ENCODE measurements around the gene RASL10A. TPM values are rescaled to one million over a fixed set of nuclear protein-coding genes. Genes with fewer than 3 reads are reported as not detected.

Gene RASL10A
- total and polyA plus RNA-seq, 2 donors (not counting 1 experiment from before 2014, with no cell fraction given) = not detected

DNA sequence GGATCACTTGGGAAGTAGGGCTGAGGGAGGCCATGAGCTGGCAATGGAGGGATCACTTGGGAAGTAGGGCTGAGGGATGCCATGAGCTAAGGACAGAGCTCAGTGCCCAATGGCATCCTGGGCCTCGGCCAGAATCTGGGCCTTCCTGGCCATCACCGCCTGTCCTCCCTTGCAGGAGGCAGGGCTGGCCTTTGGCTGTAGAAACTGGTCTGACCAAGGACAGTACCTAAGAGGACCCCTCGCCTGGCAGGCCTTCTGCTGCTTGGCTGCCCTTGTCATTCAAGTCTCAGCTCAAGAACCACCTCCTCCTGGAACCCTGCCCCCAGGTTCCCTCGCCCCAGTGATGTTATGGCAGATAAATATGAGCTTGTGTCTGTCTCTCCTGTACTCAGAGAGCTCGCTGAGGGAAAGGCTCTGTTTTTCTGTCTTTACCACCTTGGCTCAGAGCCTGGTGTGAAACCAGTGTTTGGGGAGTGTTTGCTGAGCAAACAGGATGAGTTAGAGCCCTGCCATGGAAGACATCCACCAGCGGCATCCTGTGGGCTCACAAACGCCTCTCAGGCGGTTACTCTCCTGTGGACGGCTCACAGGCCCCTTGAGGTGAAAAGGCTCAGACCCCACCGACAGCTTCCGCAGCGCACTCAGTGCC lies 19.3 kb upstream of the RASL10A start:
- Histone ChIP-seq H3K36me3 (ENCODE audit: control insufficient read depth, insufficient read depth, low read length) (peaks cover 11% of the 10 kb centered on the region), H4K20me1 (ENCODE audit: control insufficient read depth, extremely low read depth, insufficient read depth, low read length) (no peaks in the 10 kb centered on the region), H3K4me2 (ENCODE audit: extremely low read depth, insufficient read depth, low read length) (no peak overlapping the region), H3K9me3 (ENCODE audit: control insufficient read depth, insufficient read depth, low read depth, low read length) (no peaks in the 10 kb centered on the region), H3K27ac (ENCODE audit: insufficient read depth, low read length) (no peak overlapping the region), H3K27me3 (ENCODE audit: control insufficient read depth, insufficient read depth, low read length) (no peaks in the 10 kb centered on the region), H3K4me1 (ENCODE audit: control insufficient read depth, extremely low read depth, insufficient read depth, low read length) (peaks cover 8% of the 10 kb centered on the region), H3K79me2 (ENCODE audit: control insufficient read depth, insufficient read depth, low read length) (no peaks in the 10 kb centered on the region), H3K9ac (ENCODE audit: insufficient read depth, low read length) (no peak overlapping the region), H3K4me3 (replicated peaks in 1 of 4; ENCODE audit: control extremely low read depth in 1 of 4, insufficient read depth in 1 of 4, low read depth in 3 of 4, low read length in 4 of 4) (no peak overlapping the region), H2AFZ (ENCODE audit: low read length) (no peak overlapping the region)
- no peak for DNase-seq (ENCODE audit: low read depth in 2 of 2)
- no peak for TF ChIP-seq EZH2 (IDR thresholded peaks at IDR 0.05; ENCODE audit: low read length, missing control alignments)
- TF ChIP-seq, protein P1, sequence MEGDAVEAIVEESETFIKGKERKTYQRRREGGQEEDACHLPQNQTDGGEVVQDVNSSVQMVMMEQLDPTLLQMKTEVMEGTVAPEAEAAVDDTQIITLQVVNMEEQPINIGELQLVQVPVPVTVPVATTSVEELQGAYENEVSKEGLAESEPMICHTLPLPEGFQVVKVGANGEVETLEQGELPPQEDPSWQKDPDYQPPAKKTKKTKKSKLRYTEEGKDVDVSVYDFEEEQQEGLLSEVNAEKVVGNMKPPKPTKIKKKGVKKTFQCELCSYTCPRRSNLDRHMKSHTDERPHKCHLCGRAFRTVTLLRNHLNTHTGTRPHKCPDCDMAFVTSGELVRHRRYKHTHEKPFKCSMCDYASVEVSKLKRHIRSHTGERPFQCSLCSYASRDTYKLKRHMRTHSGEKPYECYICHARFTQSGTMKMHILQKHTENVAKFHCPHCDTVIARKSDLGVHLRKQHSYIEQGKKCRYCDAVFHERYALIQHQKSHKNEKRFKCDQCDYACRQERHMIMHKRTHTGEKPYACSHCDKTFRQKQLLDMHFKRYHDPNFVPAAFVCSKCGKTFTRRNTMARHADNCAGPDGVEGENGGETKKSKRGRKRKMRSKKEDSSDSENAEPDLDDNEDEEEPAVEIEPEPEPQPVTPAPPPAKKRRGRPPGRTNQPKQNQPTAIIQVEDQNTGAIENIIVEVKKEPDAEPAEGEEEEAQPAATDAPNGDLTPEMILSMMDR (conservative IDR thresholded peaks at IDR 0.05 in 1 of 2, IDR thresholded peaks at IDR 0.05 in 1 of 2; ENCODE audit: low read depth in 1 of 2, low read length in 2 of 2) = no peak

- no peaks in the 10 kb centered on the region for H4K20me1 ChIP-seq (ENCODE audit: control insufficient read depth, extremely low read depth, insufficient read depth, low read length)
- no peak for DNase-seq (ENCODE audit: low read depth in 2 of 2)
Measured at GRCh38 chr22:29334148-29334547, 18.7 kb upstream of the RASL10A start.

GRCh38 chr22:29332886-29333496 lies 17.5 kb upstream of the RASL10A start:
- Histone ChIP-seq H3K79me2 (ENCODE audit: control insufficient read depth, insufficient read depth, low read length) (no peaks in the 10 kb centered on the region), H3K27me3 (ENCODE audit: control insufficient read depth, insufficient read depth, low read length) (no peaks in the 10 kb centered on the region), H3K4me3 (replicated peaks in 1 of 4; ENCODE audit: control extremely low read depth in 1 of 4, insufficient read depth in 1 of 4, low read depth in 3 of 4, low read length in 4 of 4) (no peak overlapping the region), H3K4me2 (ENCODE audit: extremely low read depth, insufficient read depth, low read length) (no peak overlapping the region), H4K20me1 (ENCODE audit: control insufficient read depth, extremely low read depth, insufficient read depth, low read length) (no peaks in the 10 kb centered on the region), H2AFZ (ENCODE audit: low read length) (no peak overlapping the region), H3K9me3 (ENCODE audit: control insufficient read depth, insufficient read depth, low read depth, low read length) (no peaks in the 10 kb centered on the region), H3K27ac (ENCODE audit: insufficient read depth, low read length) (no peak overlapping the region), H3K4me1 (ENCODE audit: control insufficient read depth, extremely low read depth, insufficient read depth, low read length) (peaks cover 8% of the 10 kb centered on the region), H3K9ac (ENCODE audit: insufficient read depth, low read length) (no peak overlapping the region), H3K36me3 (ENCODE audit: control insufficient read depth, insufficient read depth, low read length) (peaks cover 8% of the 10 kb centered on the region)
- no peak for TF ChIP-seq EZH2 (IDR thresholded peaks at IDR 0.05; ENCODE audit: low read length, missing control alignments)
- TF ChIP-seq, protein P1 (conservative IDR thresholded peaks at IDR 0.05 in 1 of 2, IDR thresholded peaks at IDR 0.05 in 1 of 2; ENCODE audit: low read depth in 1 of 2, low read length in 2 of 2) = no peak
- no peak for DNase-seq (ENCODE audit: low read depth in 2 of 2)

More at GRCh38 chr22:29334148-29334547, 18.7 kb upstream of the RASL10A start:
- Histone ChIP-seq H3K27me3 (ENCODE audit: control insufficient read depth, insufficient read depth, low read length) (no peaks in the 10 kb centered on the region), H3K9me3 (ENCODE audit: control insufficient read depth, insufficient read depth, low read depth, low read length) (no peaks in the 10 kb centered on the region), H3K4me3 (replicated peaks in 1 of 4; ENCODE audit: control extremely low read depth in 1 of 4, insufficient read depth in 1 of 4, low read depth in 3 of 4, low read length in 4 of 4) (no peak overlapping the region), H3K9ac (ENCODE audit: insufficient read depth, low read length) (no peak overlapping the region), H3K4me2 (ENCODE audit: extremely low read depth, insufficient read depth, low read length) (no peak overlapping the region), H3K79me2 (ENCODE audit: control insufficient read depth, insufficient read depth, low read length) (no peaks in the 10 kb centered on the region), H3K4me1 (ENCODE audit: control insufficient read depth, extremely low read depth, insufficient read depth, low read length) (peaks cover 8% of the 10 kb centered on the region), H3K36me3 (ENCODE audit: control insufficient read depth, insufficient read depth, low read length) (peaks cover 11% of the 10 kb centered on the region), H3K27ac (ENCODE audit: insufficient read depth, low read length) (no peak overlapping the region), H2AFZ (ENCODE audit: low read length) (no peak overlapping the region)
- TF ChIP-seq, protein P1 (conservative IDR thresholded peaks at IDR 0.05 in 1 of 2, IDR thresholded peaks at IDR 0.05 in 1 of 2; ENCODE audit: low read depth in 1 of 2, low read length in 2 of 2) = no peak
- TF ChIP-seq EZH2 (IDR thresholded peaks at IDR 0.05; ENCODE audit: low read length, missing control alignments) = no peak

Measured in fibroblast of lung (primary cell).